OCI-LY1 (cell line): ENCODE measurements around the gene UNCX.

Source experiments
- H2AFZ ChIP-seq: fragments of 200-600 bp; sonication (generic), shearing (Covaris generic); 2 replicates; pipeline ENCODE4 v1.6.0; 2014; ENCODE audit warnings: antibody characterized with exemption, mild to moderate bottlenecking, low read length
- H3F3A ChIP-seq: fragments of 200-600 bp; sonication (generic), shearing (Covaris generic); 2 replicates; pipeline ENCODE4 v1.6.0; 2014; ENCODE audit warnings: mild to moderate bottlenecking, antibody characterized with exemption, low read length, moderate library complexity; ENCODE audit not compliant: insufficient read depth
- H3K27ac ChIP-seq: fragments of 200-600 bp; sonication (generic); 2 replicates; pipeline ENCODE4 v1.5.1; 2014; ENCODE audit warnings: low read length, mixed run types, mild to moderate bottlenecking, low read depth; ENCODE audit not compliant: poor library complexity, severe bottlenecking
- H3K27me3 ChIP-seq: fragments of 200-600 bp; sonication (generic); 2 replicates; pipeline ENCODE4 v1.6.0; 2014; ENCODE audit warnings: antibody characterized with exemption, mild to moderate bottlenecking, low read length, moderate library complexity; ENCODE audit not compliant: insufficient read depth
- H3K36me3 ChIP-seq: fragments of 200-600 bp; sonication (generic); 2 replicates; pipeline ENCODE4 v1.6.1; 2014; ENCODE audit warnings: mild to moderate bottlenecking, antibody characterized with exemption, low read length, moderate library complexity, mixed read lengths; ENCODE audit not compliant: insufficient read depth
- H3K4me1 ChIP-seq: fragments of 200-600 bp; sonication (generic); 2 replicates; pipeline ENCODE4 v1.5.1; 2014; ENCODE audit warnings: mild to moderate bottlenecking, low read length, moderate library complexity; ENCODE audit not compliant: insufficient read depth, severe bottlenecking
- H3K4me2 ChIP-seq: fragments of 200-600 bp; sonication (generic), shearing (Covaris generic); 2 replicates; pipeline ENCODE4 v1.6.1; 2014; ENCODE audit warnings: low read length
- H3K4me3 ChIP-seq: fragments of 200-600 bp; sonication (generic); 2 replicates; pipeline ENCODE4 v1.5.1; 2014; ENCODE audit warnings: low read length, low read depth, mild to moderate bottlenecking, mixed read lengths; ENCODE audit not compliant: poor library complexity, severe bottlenecking
- H3K79me2 ChIP-seq: fragments of 200-600 bp; shearing (Covaris generic); 2 replicates; pipeline ENCODE4 v1.6.1; 2016; ENCODE audit warnings: mixed run types, low read length, mixed read lengths; ENCODE audit not compliant: insufficient read depth
- H3K9ac ChIP-seq: fragments of 200-600 bp; sonication (generic), shearing (Covaris generic); 2 replicates; pipeline ENCODE4 v1.6.1; 2014; ENCODE audit warnings: mild to moderate bottlenecking, low read length, mixed read lengths
- H3K9me2 ChIP-seq: fragments of 200-600 bp; sonication (generic), shearing (Covaris generic); 2 replicates; pipeline ENCODE4 v1.6.1; 2014; ENCODE audit warnings: low read depth, mild to moderate bottlenecking, low read length, mixed read lengths
- H3K9me3 ChIP-seq: fragments of 200-600 bp; shearing (Covaris generic); 2 replicates; pipeline ENCODE4 v1.6.1; 2014; ENCODE audit warnings: low read length, mixed read lengths
- H4K20me1 ChIP-seq: fragments of 200-600 bp; sonication (generic), shearing (Covaris generic); 2 replicates; pipeline ENCODE4 v1.6.0; 2016; ENCODE audit warnings: mild to moderate bottlenecking, low read length; ENCODE audit not compliant: insufficient read depth
- CTCF ChIP-seq: fragments of 200-600 bp; sonication (generic), shearing (Covaris generic); IDR thresholded peaks from 2 replicates; pipeline ENCODE4 v1.5.1; 2017; ENCODE audit warnings: mild to moderate bottlenecking, antibody characterized with exemption, low read length, moderate library complexity, mixed read lengths
- EZH2 ChIP-seq: fragments of 200-600 bp; sonication (generic), shearing (Covaris generic); IDR thresholded peaks from 2 replicates; pipeline ENCODE4 v1.8.0; 2017; ENCODE audit warnings: borderline replicate concordance, mixed run types, mild to moderate bottlenecking, antibody characterized with exemption, low read length, moderate library complexity, mixed read lengths

The UNCX gene

GRCh38 chr7:1268866-1269265, 36.2 kb downstream of the UNCX start:
- Histone ChIP-seq H3K79me2 (no peaks in the 10 kb centered on the region), H3K27me3 (peaks cover 3% of the 10 kb centered on the region; the same call in 1 of the 2 replicates), H3K27ac (no peak overlapping the region), H3K4me2 (no peak overlapping the region), H3K4me3 (no peak overlapping the region), H3K9me3 (no peaks in the 10 kb centered on the region), H4K20me1 (no peaks in the 10 kb centered on the region), H2AFZ (no peak overlapping the region), H3K36me3 (no peaks in the 10 kb centered on the region), H3K4me1 (no peaks in the 10 kb centered on the region), H3K9me2 (no peaks in the 10 kb centered on the region), H3K9ac (no peak overlapping the region), H3F3A (no peaks in the 10 kb centered on the region)
- TF ChIP-seq CTCF (no peak), EZH2 (no peak)

GRCh38 chr7:1269336-1269890, 36.7 kb downstream of the UNCX start:
- no peak for TF ChIP-seq CTCF
- no peak for TF ChIP-seq EZH2
- Histone ChIP-seq H3K27ac (no peak overlapping the region), H2AFZ (no peak overlapping the region), H3K36me3 (no peaks in the 10 kb centered on the region), H3K4me3 (no peak overlapping the region), H3K4me2 (no peak overlapping the region), H3K9ac (no peak overlapping the region), H3K79me2 (no peaks in the 10 kb centered on the region), H3F3A (no peaks in the 10 kb centered on the region), H3K4me1 (no peaks in the 10 kb centered on the region), H3K9me2 (no peaks in the 10 kb centered on the region), H4K20me1 (no peaks in the 10 kb centered on the region), H3K9me3 (no peaks in the 10 kb centered on the region), H3K27me3 (peaks cover 3% of the 10 kb centered on the region; the same call in 1 of the 2 replicates)

GRCh38 chr7:1270181-1270580, 37.5 kb downstream of the UNCX start:
- no peaks in the 10 kb centered on the region for H3F3A ChIP-seq
- H3K27me3 ChIP-seq, result peaks cover 3% of the 10 kb centered on the region; the same call in 1 of the 2 replicates
- no peaks in the 10 kb centered on the region for H3K36me3 ChIP-seq
- H3K4me2 ChIP-seq, result no peak overlapping the region
- no peak overlapping the region for H3K9ac ChIP-seq
- H3K9me2 ChIP-seq, result no peaks in the 10 kb centered on the region
- no peaks in the 10 kb centered on the region for H3K9me3 ChIP-seq
- no peak overlapping the region for H3K4me3 ChIP-seq
- H3K4me1 ChIP-seq, result no peaks in the 10 kb centered on the region
- TF ChIP-seq EZH2 (no peak), CTCF (no peak)
- H2AFZ ChIP-seq, result no peak overlapping the region
- no peaks in the 10 kb centered on the region for H4K20me1 ChIP-seq
- no peaks in the 10 kb centered on the region for H3K79me2 ChIP-seq
- no peak overlapping the region for H3K27ac ChIP-seq
